CD4-positive, alpha-beta T cell (primary cell): ENCODE results near the gene PADI1. TPM values are rescaled to one million over a fixed set of nuclear protein-coding genes. Genes with fewer than 3 reads are reported as not detected.
A peak's percentile ranks its signal among the peaks of the same experiment; 100 is the strongest.

Source experiments
- ATAC-seq: fragments of 200-7000 bp; cut with Tn5 transposase; one replicate; pipeline ENCODE4 v1.10.0; 2022; ENCODE audit warnings: mild to moderate bottlenecking; ENCODE audit not compliant: poor library complexity
- CTCF ChIA-PET: fragments of 350-600 bp; sonication (Branson Sonifier 250); formaldehyde crosslinking; loops from one replicate; lab custom pipeline; 2021; ENCODE audit warnings: antibody characterized with exemption, inconsistent platforms; lab: Charles Lee
- POLR2A ChIA-PET: fragments of 350-600 bp; sonication (Branson Sonifier 250); formaldehyde crosslinking; loops from one replicate; lab custom pipeline; 2021; ENCODE audit warnings: antibody characterized with exemption, inconsistent platforms; lab: Charles Lee
- DNase-seq, 14 experiments: peaks; one replicate each; pipeline ENCODE4 v3.0.0-alpha.2; 2013 to 2020; ENCODE audit warnings: mixed read lengths in 2 of 14
- H3K27ac ChIP-seq, 2 donors: one replicate each; pipeline versions ENCODE4 v1.5.1 to v1.7.0; 2013; ENCODE audit warnings: low read length in 2 of 2, low read depth in 1 of 2, mild to moderate bottlenecking in 1 of 2
- H3K27me3 ChIP-seq, 2 experiments: 1 replicate in 1 of 2; 2 replicates in 1 of 2; pipeline versions ENCODE4 v1.6.1 to v1.7.0; 2013; ENCODE audit warnings: low read length in 2 of 2, control low read depth in 1 of 2, mild to moderate bottlenecking in 1 of 2, moderate library complexity in 1 of 2; ENCODE audit not compliant: insufficient read depth in 2 of 2, control insufficient read depth in 1 of 2
- H3K36me3 ChIP-seq: one replicate; pipeline ENCODE4 v1.6.1; 2013; ENCODE audit warnings: low read length, control low read depth; ENCODE audit not compliant: insufficient read depth
- H3K4me1 ChIP-seq: one replicate; pipeline ENCODE4 v1.6.1; 2013; ENCODE audit warnings: low read length, control low read depth; ENCODE audit not compliant: insufficient read depth
- H3K4me3 ChIP-seq: one replicate; pipeline ENCODE4 v1.5.1; 2013; ENCODE audit warnings: mild to moderate bottlenecking, low read length, moderate library complexity
- H3K9me3 ChIP-seq, 2 experiments: 1 replicate in 1 of 2; 2 replicates in 1 of 2; pipeline versions ENCODE4 v1.6.1 to v1.7.0; 2013; ENCODE audit warnings: low read length in 2 of 2, mild to moderate bottlenecking in 2 of 2, control low read depth in 1 of 2, moderate library complexity in 1 of 2; ENCODE audit not compliant: control insufficient read depth in 1 of 2, insufficient read depth in 1 of 2
- H3K27ac Mint-ChIP-seq: one replicate; pipeline ENCODE4 v1.8.0; 2020; ENCODE audit warnings: mixed read lengths
- H3K27me3 Mint-ChIP-seq: one replicate; pipeline ENCODE4 v1.8.0; 2021; ENCODE audit warnings: mixed read lengths
- H3K36me3 Mint-ChIP-seq: one replicate; pipeline ENCODE4 v1.8.0; 2021; ENCODE audit warnings: low read depth, mixed read lengths
- H3K4me1 Mint-ChIP-seq: one replicate; pipeline ENCODE4 v1.8.0; 2021; ENCODE audit warnings: low read depth, mixed read lengths
- H3K4me3 Mint-ChIP-seq: one replicate; pipeline ENCODE4 v1.8.0; 2020; ENCODE audit warnings: mild to moderate bottlenecking, mixed read lengths
- H3K9me3 Mint-ChIP-seq: one replicate; pipeline ENCODE4 v1.8.0; 2020; ENCODE audit warnings: mixed read lengths
- intact Hi-C, 2 experiments: fragments of 100-400 bp; cut with DNase I in 1 of 2; cut with micrococcal nuclease in 1 of 2; formaldehyde crosslinking; loops; one replicate each; pipeline versions ENCODE4 v1.15.1 to v1.9.0; 2023 to 2025; cut with DNase I, micrococcal nuclease
- total RNA-seq, 174 experiments: library from RNA in 2 of 174; stranded (reverse) in 2 of 174; gene quantifications; one replicate each; pipeline ENCODE4 v1.2.3 and lab custom pipeline; 2021 to 2026
- TF ChIP-seq, protein P1 (sequence below): fragments of 200-600 bp; IDR thresholded peaks from one replicate; pipeline ENCODE4 v1.8.0; 2022; ENCODE audit warnings: antibody characterized with exemption, mild to moderate bottlenecking

Gene PADI1
- total RNA-seq, 2 experiments from 2014 or later = not detected

DNA sequence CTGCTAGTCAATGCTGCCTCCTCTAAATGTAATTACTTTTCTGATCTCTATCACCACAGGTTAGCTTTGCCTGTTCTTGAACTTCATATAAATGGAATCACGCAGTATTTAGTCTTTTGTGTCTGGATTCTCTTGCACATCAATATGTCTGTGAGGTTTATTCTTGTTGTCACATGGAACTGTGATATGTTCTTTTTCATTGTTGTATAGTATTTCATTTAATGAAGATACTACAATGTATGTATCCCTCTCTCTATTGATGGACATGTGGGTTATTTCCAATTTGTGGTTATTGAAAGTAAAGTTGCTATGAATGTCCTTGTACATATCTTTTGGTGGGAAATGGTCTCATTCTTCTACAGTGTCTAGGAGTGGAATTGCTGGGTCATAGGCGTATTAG is 16.7 kb upstream of the PADI1 start:
- DNase-seq (no peak), ATAC-seq (no peak)
- intact Hi-C loops = no loop called here
- Mint-ChIP-seq H3K27me3 (no peaks in the 10 kb centered on the region), H3K27ac (no peak overlapping the region), H3K4me3 (no peak overlapping the region), H3K36me3 (no peaks in the 10 kb centered on the region), H3K4me1 (peaks cover 25% of the 10 kb centered on the region), H3K9me3 (peaks cover 5% of the 10 kb centered on the region)
- TF ChIP-seq, protein P1, sequence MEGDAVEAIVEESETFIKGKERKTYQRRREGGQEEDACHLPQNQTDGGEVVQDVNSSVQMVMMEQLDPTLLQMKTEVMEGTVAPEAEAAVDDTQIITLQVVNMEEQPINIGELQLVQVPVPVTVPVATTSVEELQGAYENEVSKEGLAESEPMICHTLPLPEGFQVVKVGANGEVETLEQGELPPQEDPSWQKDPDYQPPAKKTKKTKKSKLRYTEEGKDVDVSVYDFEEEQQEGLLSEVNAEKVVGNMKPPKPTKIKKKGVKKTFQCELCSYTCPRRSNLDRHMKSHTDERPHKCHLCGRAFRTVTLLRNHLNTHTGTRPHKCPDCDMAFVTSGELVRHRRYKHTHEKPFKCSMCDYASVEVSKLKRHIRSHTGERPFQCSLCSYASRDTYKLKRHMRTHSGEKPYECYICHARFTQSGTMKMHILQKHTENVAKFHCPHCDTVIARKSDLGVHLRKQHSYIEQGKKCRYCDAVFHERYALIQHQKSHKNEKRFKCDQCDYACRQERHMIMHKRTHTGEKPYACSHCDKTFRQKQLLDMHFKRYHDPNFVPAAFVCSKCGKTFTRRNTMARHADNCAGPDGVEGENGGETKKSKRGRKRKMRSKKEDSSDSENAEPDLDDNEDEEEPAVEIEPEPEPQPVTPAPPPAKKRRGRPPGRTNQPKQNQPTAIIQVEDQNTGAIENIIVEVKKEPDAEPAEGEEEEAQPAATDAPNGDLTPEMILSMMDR = no peak
- H3K9me3 ChIP-seq = no peaks in the 10 kb centered on the region
- no peaks in the 10 kb centered on the region for H3K36me3 ChIP-seq
- ChIA-PET POLR2A (interaction anchor here (1.2 kb wide), 1 partner anchor 25 kb away, joined by 4 read pairs; no protein-coding TSS in a partner anchor), CTCF (no interaction called here)
- no peaks in the 10 kb centered on the region for H3K27me3 ChIP-seq
- no peak overlapping the region for H3K4me3 ChIP-seq
- no peak overlapping the region for H3K27ac ChIP-seq
- peaks cover 38% of the 10 kb centered on the region for H3K4me1 ChIP-seq

DNA sequence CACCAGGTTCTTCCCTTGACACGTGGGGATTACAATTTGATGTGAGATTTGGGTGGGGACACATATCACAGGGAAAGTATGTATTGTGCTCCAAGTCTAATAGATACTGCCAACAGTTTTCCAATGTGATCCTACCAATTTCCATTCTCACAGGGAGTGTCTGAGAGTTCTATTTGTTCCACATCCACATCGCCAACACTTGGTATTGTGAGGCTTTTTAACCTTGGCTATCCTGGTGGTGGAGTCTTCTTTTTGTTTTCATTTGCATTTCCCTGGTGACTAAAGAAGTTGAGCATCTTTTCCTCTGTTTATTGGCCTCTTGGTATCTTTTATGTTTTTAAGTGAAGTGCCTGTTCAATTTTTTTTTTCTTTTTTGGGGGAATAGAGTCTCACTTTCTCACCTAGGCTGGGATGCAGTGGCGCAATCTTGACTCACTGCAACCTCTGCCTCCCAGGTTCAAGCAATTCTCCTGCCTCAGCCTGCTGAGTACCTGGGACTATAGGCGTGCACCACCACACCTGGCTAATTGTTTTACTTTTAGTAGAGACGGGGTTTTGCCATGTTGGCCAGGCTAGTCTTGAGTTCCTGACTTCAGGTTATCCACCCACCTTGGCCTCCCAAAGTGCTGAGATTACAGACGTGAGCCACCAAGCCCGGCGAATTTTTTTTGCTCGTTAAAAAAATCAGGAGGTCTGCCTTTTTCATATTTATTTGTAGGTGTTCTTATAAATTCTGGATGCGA is 15.9 kb upstream of the PADI1 start:
- CTCF ChIA-PET = no interaction called here
- POLR2A ChIA-PET = no interaction called here
- peaks cover 21% of the 10 kb centered on the region for H3K4me1 Mint-ChIP-seq

DNA sequence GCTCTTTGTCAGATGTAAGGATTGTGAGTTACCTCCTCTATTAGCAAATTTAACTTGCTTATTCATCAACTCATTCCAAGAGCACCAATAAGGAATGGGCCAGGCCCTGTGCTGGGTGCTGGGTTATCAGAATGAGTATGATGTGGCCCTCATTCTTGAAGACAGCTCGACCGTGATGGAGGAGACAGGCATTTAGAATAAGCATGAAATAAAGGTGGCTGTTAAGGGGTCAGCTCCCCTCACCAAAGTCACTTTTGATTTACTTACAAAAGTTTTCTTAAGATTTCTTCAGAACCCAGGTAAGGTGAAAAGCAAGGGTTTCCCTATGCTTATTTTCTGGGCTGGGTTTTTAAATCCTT is 15.3 kb upstream of the PADI1 start:
- TF ChIP-seq, protein P1 = no peak
- H3K27me3 ChIP-seq = no peaks in the 10 kb centered on the region
- no peak overlapping the region for H3K4me3 ChIP-seq
- peaks cover 27% of the 10 kb centered on the region for H3K4me1 ChIP-seq
- no peaks in the 10 kb centered on the region for H3K36me3 ChIP-seq
- no peaks in the 10 kb centered on the region for H3K9me3 ChIP-seq
- no peak overlapping the region for H3K4me3 Mint-ChIP-seq
- no peak overlapping the region for H3K27ac ChIP-seq
- no peak overlapping the region for H3K27ac Mint-ChIP-seq
- POLR2A ChIA-PET = no interaction called here
- peaks cover 5% of the 10 kb centered on the region for H3K9me3 Mint-ChIP-seq
- intact Hi-C loops = no loop called here
- DNase-seq (peak in 1 of 14 experiments; percentile 11), ATAC-seq (no peak)
- H3K36me3 Mint-ChIP-seq = no peaks in the 10 kb centered on the region
- H3K4me1 Mint-ChIP-seq = peaks cover 21% of the 10 kb centered on the region
- CTCF ChIA-PET = no interaction called here
- H3K27me3 Mint-ChIP-seq = no peaks in the 10 kb centered on the region

More for the DNA sequence above, 15.9 kb upstream of the PADI1 start:
- intact Hi-C loops = no loop called here
- H3K9me3 Mint-ChIP-seq = peaks cover 5% of the 10 kb centered on the region
- H3K4me3 Mint-ChIP-seq = no peak overlapping the region
- no peaks in the 10 kb centered on the region for H3K9me3 ChIP-seq
- no peaks in the 10 kb centered on the region for H3K36me3 ChIP-seq
- H3K4me3 ChIP-seq = no peak overlapping the region
- H3K27me3 Mint-ChIP-seq = no peaks in the 10 kb centered on the region
- H3K27ac ChIP-seq = no peak overlapping the region
- H3K36me3 Mint-ChIP-seq = no peaks in the 10 kb centered on the region
- TF ChIP-seq, protein P1 = no peak
- peaks cover 30% of the 10 kb centered on the region for H3K4me1 ChIP-seq
- ATAC-seq (no peak), DNase-seq (peak in 1 of 14 experiments; percentile 1)
- no peaks in the 10 kb centered on the region for H3K27me3 ChIP-seq
- H3K27ac Mint-ChIP-seq = no peak overlapping the region
